Stomach smooth muscle (tissue), 2 donors: ENCODE measurements around the gene OR2H2.

Experiments used
- H3K27ac ChIP-seq: one replicate; pipeline ENCODE4 v1.7.0; 2013; ENCODE audit warnings: mild to moderate bottlenecking, low read length, inconsistent platforms
- H3K27me3 ChIP-seq, 2 donors: one replicate each; pipeline ENCODE4 v1.7.0; 2013; ENCODE audit warnings: low read length in 2 of 2; ENCODE audit not compliant: insufficient read depth in 2 of 2, control insufficient read depth in 1 of 2
- H3K36me3 ChIP-seq, 2 donors: one replicate each; pipeline ENCODE4 v1.7.0; 2013; ENCODE audit warnings: low read length in 2 of 2; ENCODE audit not compliant: control insufficient read depth in 2 of 2, insufficient read depth in 2 of 2
- H3K4me1 ChIP-seq: one replicate; pipeline ENCODE4 v1.7.0; 2013; ENCODE audit warnings: low read length; ENCODE audit not compliant: control insufficient read depth, insufficient read depth
- H3K4me3 ChIP-seq, 2 donors: one replicate each; pipeline ENCODE4 v1.7.0; 2013; ENCODE audit warnings: low read length in 2 of 2
- H3K9ac ChIP-seq, 2 donors: one replicate each; pipeline ENCODE4 v1.7.0; 2013; ENCODE audit warnings: low read length in 2 of 2, mild to moderate bottlenecking in 1 of 2
- H3K9me3 ChIP-seq, 2 donors: one replicate each; pipeline ENCODE4 v1.7.0; 2013; ENCODE audit warnings: low read length in 2 of 2; ENCODE audit not compliant: control insufficient read depth in 2 of 2
- donor health status: healthy.
- donor health status: Pancreatic carcinoma.

OR2H2 gene

GRCh38 chr6:29593199-29593855 lies 8.4 kb downstream of the OR2H2 start:
- Histone ChIP-seq H3K9me3 (no peaks in the 10 kb centered on the region), H3K9ac (no peak overlapping the region), H3K27me3 (peaks cover 0 to 2% of the 10 kb centered on the region in 2 donors), H3K4me3 (no peak overlapping the region), H3K4me1 (peaks cover 7% of the 10 kb centered on the region), H3K27ac (no peak overlapping the region), H3K36me3 (no peaks in the 10 kb centered on the region)

DNA sequence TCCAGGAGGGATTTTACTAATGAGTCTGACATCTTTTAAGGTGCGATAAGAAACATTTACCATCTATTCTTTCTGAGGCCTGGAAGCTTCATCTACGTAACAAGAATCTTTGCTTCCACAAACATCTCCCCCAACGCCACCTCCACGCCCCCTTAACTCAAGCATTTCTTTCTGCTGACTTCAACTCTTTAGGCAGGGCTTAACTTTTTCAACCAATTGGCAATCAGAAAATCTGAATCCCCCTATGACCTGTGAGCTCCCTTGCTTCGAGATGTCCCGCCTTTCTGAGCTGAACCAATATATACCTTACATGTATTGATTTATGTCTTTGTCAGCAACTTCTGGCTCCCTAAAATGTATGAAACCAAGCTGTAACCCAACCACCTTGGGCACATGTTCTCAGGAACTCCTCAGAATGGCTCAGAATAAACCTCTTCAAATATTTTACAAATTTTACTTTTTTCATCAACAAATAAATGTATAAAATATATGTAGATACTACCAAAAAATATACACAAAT lies 11.5 kb downstream of the OR2H2 start:
- Histone ChIP-seq H3K4me3 (no peak overlapping the region), H3K9ac (no peak overlapping the region), H3K27me3 (peaks cover 0 to 2% of the 10 kb centered on the region in 2 donors), H3K9me3 (no peaks in the 10 kb centered on the region), H3K27ac (no peak overlapping the region), H3K36me3 (no peaks in the 10 kb centered on the region), H3K4me1 (peaks cover 7% of the 10 kb centered on the region)

GRCh38 chr6:29597184-29597583 lies 12.3 kb downstream of the OR2H2 start:
- H3K9me3 ChIP-seq: no peaks in the 10 kb centered on the region
- no peak overlapping the region for H3K9ac ChIP-seq
- no peak overlapping the region for H3K4me3 ChIP-seq
- peaks cover 0 to 2% of the 10 kb centered on the region in 2 donors for H3K27me3 ChIP-seq
- peaks cover 0 to under 1% of the 10 kb centered on the region in 2 donors for H3K36me3 ChIP-seq
- peaks cover 7% of the 10 kb centered on the region for H3K4me1 ChIP-seq
- no peak overlapping the region for H3K27ac ChIP-seq

- peaks cover 9 to 10% of the 10 kb centered on the region in 2 donors for H3K36me3 ChIP-seq
- no peak overlapping the region for H3K27ac ChIP-seq
- H3K4me1 ChIP-seq: peaks cover 5% of the 10 kb centered on the region
- H3K27me3 ChIP-seq: no peaks in the 10 kb centered on the region
- no peak overlapping the region for H3K4me3 ChIP-seq
- H3K9me3 ChIP-seq: no peaks in the 10 kb centered on the region
- H3K9ac ChIP-seq: no peak overlapping the region
These were observed 13.3 kb downstream of the OR2H2 start for GRCh38 chr6:29598172-29598747.

DNA sequence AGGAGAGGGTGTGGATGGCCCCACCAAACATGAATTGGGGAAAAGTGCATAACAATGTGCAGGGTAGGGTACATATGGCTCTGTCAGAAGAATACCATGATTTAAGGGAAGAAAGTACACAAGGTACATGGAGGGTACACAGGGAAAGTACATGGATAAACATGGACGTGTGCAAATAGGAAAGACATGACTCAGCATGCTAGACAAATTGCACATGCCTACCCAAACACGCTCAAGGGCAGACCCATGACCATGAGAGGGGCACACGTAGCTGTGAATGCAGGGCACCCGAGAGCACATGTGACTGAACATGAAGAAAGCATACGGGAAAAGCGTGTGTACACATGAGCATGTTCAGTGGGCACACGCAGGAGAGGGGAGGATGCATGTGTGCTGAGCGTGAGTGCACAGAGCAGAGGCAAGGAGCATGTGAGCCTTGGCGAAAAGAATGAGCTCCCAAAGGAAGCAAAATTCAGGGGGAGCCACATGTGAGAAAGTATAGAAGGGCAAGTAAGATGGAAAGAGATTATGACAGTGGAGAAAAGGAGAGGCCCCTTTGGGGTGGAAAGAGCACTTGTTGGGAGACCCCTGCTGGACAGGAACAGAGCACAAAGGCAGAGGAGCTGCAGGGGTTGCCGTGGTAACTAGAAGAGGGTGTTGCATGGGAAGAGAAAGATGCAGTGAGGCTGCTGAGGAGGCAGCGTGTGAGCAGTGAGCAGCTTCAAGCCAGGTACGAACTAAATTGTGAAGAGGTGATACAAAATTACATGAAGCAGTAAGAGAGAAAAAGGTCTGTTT lies 17.8 kb downstream of the OR2H2 start:
- Histone ChIP-seq H3K4me1 (no peaks in the 10 kb centered on the region), H3K27ac (no peak overlapping the region), H3K9me3 (no peaks in the 10 kb centered on the region), H3K27me3 (no peaks in the 10 kb centered on the region), H3K4me3 (no peak overlapping the region), H3K9ac (no peak overlapping the region), H3K36me3 (peaks cover 33 to 47% of the 10 kb centered on the region in 2 donors)

DNA sequence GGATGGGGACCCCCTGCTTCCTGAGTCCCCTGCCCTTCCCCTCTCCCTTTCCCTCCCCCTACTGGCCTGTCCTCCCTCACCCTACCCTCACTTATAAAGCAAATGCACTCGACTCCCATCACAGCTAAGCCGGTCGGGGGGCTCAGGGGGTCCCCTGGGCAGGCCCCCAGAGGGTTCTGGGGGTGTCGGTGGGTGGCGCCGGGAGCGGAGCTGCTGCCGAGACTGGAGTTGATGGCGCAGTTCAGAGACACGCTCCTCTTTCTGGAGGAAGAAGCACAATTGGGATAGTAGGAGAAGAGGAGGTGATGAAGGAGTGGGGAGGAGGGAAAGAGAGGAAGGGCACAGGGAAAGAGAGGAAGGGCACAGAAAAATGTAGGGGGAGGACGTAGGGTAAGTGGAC lies 18.5 kb downstream of the OR2H2 start:
- H3K9me3 ChIP-seq: no peaks in the 10 kb centered on the region
- no peak overlapping the region for H3K9ac ChIP-seq
- no peak overlapping the region for H3K4me3 ChIP-seq
- H3K4me1 ChIP-seq: no peaks in the 10 kb centered on the region
- no peaks in the 10 kb centered on the region for H3K27me3 ChIP-seq
- H3K36me3 ChIP-seq: peaks cover 39 to 54% of the 10 kb centered on the region in 2 donors
- H3K27ac ChIP-seq: no peak overlapping the region

DNA sequence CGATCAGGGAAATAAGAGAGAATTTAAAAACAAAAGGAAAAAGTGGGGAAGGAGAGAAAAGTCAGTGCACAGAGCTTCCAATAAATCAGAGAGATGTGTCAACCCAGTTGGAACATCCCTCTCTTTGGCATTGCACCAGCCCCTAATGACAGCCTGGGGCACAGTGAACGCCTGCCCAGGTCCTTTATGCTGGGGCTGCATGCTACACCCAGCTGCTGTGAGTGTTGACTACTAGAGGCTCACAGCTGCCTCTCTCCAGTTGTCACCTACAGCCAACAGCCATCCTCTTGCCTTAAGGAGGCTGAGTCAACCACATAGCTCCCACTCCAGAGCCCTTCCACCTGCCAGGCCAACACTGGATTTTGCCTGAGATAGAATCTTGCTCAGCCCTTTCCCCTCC lies 19.0 kb downstream of the OR2H2 start:
- H3K9me3 ChIP-seq: no peaks in the 10 kb centered on the region
- H3K4me1 ChIP-seq: no peaks in the 10 kb centered on the region
- H3K9ac ChIP-seq: no peak overlapping the region
- H3K27me3 ChIP-seq: no peaks in the 10 kb centered on the region
- no peak overlapping the region for H3K27ac ChIP-seq
- H3K4me3 ChIP-seq: no peak overlapping the region
- peaks cover 44 to 58% of the 10 kb centered on the region in 2 donors for H3K36me3 ChIP-seq

DNA sequence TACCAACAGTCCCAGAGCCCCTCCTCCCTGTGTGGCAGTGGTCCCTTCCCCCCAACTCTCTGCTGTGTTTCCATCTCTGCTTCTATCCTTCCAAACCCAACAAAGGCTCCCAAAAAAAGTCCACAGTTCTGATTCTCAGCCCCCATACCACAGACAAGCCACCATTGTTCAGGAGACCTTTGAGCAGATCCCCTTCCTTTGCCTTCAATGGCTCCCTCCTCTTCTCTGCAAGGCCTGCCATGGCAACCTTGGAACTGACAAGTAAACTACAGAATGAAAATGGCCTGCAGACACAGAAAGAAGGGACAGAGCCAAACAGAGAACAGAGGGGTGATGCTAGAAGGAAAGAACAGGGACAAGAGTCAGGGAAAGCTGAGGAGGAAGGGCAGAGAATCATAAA lies 23.2 kb downstream of the OR2H2 start:
- Histone ChIP-seq H3K4me1 (no peaks in the 10 kb centered on the region), H3K27me3 (no peaks in the 10 kb centered on the region), H3K9me3 (no peaks in the 10 kb centered on the region), H3K27ac (no peak overlapping the region), H3K4me3 (no peak overlapping the region), H3K36me3 (peaks cover 58 to 70% of the 10 kb centered on the region in 2 donors), H3K9ac (no peak overlapping the region)

GRCh38 chr6:29610540-29610939 lies 25.6 kb downstream of the OR2H2 start:
- Histone ChIP-seq H3K27ac (no peak overlapping the region), H3K27me3 (no peaks in the 10 kb centered on the region), H3K36me3 (peaks cover 51 to 64% of the 10 kb centered on the region in 2 donors), H3K4me3 (no peak overlapping the region), H3K9me3 (no peaks in the 10 kb centered on the region), H3K4me1 (no peaks in the 10 kb centered on the region), H3K9ac (no peak overlapping the region)

GRCh38 chr6:29611426-29611825 lies 26.5 kb downstream of the OR2H2 start:
- Histone ChIP-seq H3K36me3 (peaks cover 42 to 55% of the 10 kb centered on the region in 2 donors), H3K9ac (no peak overlapping the region), H3K4me1 (no peaks in the 10 kb centered on the region), H3K4me3 (no peak overlapping the region), H3K27ac (no peak overlapping the region), H3K9me3 (no peaks in the 10 kb centered on the region), H3K27me3 (no peaks in the 10 kb centered on the region)
